ENCODE data around the gene LPAR1. TPM values are rescaled to one million over a fixed set of nuclear protein-coding genes. Genes with fewer than 3 reads are reported as not detected.

Gene LPAR1
- total RNA-seq, 1 experiment from 2014 or later, result 33.3 TPM

DNA sequence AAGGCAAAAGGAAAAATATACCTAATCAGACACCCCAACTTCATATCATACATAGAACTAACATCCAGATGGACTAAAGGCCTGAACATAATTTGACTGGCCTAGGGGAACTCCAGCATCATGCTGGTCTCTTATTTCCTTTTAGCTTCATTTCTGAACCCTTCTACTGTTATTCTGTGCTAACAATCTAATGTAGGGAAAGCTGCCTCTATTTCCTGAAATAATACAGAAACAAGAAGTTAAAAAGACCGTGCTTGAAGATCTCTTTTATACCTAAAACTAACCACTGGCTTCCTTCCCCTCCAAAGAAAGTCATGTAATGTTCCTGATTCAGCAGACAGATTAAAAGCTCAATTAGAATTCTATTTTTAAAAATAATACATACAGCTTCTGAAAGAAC is 36.7 kb downstream of the LPAR1 start:
- DNase-seq (ENCODE audit: low read depth), result no peak

DNA sequence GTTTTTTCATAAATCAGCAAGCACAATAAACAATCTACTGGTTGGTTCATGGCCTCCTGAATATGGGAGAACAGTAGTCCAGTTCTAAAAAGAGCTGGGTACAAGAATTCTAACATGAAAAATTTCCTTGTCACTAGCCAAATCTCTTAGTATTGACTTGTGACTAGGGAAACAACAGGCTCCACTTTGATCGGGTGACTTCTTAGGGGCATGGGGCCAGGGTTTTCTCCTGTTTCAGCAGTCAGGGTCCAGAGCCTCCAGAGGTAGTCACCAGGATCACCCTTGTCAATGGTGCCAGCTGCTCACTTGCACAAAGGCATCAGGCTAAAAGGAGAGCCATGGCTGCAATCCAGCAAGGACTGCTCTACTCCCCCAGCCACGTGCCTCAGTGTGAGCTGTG is 38.1 kb downstream of the LPAR1 start:
- no peak for DNase-seq (ENCODE audit: low read depth)

DNA sequence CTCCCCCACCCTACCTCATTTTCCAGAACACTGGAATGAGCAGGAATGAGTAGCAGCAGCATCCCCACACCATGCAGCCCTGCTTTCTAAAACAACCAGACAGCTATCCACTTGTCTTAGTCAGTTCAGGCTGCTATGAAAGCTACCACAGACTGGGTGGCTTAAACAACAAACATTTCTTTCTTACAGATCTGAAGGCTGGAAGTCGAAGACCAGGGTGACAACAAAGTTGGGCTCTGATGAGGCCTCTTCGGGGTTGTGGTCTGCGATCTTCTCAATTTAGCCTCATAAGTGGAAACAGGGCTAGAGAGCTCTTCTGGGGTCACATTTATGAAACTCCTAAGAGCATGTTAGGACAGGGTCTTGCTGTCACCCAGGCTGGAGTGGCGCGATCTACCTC is 38.9 kb downstream of the LPAR1 start:
- DNase-seq (ENCODE audit: low read depth), result no peak

DNA sequence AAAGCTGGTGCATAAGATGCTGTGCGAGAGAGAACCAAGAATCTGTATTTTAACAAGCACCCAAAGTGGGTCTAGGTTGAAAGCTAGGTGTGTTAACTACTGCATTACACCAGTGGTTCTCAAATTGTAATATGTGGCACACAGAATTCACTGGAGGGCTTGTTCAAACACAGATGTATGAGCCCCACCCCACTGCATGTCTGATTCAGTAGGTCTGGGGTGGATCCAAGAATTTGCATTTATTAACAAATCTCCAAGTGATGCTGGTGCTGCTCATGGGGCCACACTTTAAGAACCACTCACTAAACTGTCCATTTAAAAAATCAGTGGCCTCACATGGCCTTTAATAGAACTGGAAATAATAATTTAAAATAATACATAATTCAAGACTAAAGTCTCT is 40.4 kb downstream of the LPAR1 start:
- DNase-seq (ENCODE audit: low read depth), result no peak

DNA sequence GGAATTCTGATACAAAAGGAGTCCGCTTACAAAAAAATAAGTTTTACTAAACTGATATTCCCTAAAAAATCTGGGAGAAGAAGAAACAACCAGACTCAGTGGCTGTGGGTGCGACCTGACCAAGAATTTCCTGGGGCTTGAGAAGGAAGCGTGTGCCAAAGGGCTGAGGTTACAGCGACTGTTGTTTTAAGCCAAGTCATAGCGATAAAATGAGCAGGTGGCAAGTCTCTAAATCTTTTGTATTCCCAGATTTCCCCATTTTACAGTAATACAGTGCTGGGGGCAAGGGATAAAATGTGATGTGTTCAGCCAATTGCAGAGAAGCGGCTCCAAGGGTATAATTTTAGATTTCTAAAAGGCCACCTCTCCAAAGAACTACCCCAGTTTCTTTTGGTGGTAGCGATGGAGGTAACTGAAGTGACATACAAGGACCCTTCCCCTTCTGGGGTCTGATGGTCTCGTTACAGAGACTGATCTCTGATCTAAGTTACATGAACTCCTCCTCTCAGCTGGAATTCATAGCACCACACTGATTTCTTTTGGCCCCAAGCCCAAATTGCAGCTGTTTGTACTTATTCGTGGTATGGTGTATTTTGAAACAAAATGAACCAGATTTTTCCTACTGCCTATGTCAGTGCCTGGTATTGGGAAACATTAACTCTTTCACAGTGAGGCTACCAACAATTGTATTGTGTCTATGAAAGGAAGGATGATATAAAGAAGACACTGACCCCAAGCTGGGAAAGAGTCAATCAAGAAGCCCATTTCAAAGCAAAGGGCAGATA is 41.6 kb downstream of the LPAR1 start:
- DNase-seq (ENCODE audit: low read depth), result peak; percentile 31

DNA sequence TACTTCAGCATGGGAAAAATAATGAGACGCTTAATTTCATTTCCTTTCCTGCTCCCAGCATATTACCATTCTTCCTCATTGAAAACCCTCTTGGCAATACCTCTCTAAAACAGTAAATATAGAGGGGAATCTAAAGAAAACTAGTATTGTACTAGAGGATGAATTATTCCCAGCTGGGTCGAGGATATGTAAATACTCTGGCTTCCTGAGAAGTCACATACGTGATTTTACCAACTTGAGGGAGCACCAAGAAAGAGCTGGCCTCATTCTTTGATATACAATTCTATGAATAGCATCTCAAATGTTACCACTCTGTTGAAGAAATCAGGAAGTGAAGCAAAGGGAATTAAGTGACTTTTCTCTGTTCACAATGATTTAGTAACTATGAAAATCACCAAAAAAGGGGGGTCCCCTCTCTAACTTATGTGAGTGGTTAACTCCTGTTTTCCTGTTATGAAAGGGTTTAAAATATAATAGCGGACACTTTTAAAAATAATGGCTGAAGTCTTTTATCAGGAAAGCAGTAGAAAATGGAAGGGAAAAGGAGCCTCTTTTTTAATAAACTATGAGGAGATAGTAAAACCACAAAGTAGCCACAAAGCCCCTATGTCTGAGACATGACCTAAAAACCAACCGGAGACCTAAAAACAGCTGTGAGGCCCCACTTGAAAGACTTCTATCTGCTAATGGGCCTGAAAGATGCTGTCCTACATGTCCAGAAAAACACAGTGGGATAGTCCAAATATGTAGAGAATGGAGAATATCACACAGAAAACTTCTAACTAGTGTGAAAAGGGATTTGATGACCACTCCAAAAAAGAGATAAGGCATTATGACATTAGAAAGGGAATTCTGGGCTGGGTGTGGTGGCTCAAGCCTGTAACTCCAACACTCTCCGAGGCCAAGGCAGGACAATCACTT is 42.6 kb downstream of the LPAR1 start:
- DNase-seq (ENCODE audit: low read depth), result no peak

DNA sequence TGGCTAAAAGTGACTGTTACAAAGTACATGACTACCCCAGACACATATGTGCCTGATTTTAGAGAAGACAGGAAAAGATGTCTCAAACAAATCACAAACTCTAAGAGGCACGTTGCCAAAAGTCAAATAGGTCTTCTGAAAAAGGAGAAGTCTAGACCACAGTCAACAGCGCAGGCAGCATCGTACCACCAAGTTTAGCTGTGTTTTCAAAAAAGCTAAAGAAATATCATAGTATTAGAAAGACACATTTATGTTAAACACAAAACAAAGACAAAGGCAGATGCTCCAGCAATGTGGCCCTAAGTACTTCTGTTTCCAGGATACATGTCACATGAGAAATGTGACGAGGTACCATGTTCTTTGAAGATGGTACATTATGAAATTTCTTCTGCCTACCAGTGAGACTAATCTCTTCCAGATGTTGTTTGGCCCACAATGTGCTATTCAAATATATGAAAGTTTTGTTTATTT is 43.5 kb downstream of the LPAR1 start:
- DNase-seq (ENCODE audit: low read depth), result peak; percentile 22

DNA sequence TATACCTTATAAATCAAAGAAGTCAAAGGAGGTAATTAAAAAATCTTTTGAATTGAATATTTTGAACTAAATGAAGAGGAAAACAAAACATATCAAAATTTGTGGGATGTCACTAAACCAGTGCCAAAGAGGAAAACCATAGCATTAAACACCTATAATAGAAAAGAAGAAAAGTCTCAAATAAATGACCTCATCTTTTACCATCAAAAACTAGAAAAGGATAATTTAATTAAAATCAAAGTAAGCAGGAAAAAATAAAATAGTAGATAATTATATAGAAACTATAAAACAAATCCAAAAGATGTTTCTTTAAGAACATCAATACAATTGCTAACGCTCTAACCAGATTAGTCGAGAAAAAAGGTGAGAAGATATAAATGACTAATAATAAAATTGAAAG is 47.8 kb downstream of the LPAR1 start:
- DNase-seq (ENCODE audit: low read depth), result no peak

DNA sequence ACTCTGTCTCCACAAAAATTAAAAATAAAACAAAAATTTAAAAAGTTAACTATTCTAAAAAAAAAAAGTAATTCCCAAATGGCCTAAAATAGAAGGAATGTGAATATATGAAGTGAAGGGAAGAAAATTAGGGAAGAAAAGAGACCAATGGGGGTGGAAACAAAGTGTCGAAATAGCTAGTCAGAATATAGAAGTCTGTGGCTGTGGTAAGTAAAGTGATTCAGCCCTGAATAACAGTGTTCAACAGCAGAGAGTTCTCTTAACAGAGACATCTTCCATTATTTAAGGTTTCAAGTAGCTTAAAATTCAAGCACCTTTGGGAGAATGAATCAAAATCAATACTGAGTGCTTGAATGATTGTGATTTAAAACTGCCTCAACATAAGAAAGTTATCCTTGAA is 51.7 kb downstream of the LPAR1 start:
- no peak for DNase-seq (ENCODE audit: low read depth)

DNA sequence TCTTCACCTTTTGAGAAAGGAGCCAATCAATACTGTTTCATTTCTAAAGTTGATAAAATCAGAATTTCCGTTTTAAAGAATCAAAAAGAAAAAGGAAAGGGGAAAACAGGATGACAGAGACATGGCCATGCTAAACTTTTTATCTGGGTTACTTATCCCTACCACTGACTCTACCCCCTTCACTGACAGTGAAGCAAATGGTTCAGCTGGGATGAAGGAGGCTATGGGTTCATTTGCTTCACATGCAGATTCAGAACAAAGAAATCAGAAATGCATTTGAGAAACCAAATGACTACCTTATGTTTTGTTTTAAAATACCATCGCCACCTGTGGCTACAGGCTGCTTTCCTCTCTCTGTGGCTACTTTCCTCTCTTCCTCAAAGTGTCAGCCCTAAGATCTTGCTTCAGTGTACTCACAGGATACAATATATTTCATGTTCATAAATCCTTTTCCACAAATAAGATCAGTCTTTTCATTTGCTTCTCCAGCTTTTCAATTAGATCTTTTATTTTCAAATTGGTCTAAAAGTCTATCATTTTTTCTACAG is 53.3 kb downstream of the LPAR1 start:
- DNase-seq (ENCODE audit: low read depth), result no peak

DNA sequence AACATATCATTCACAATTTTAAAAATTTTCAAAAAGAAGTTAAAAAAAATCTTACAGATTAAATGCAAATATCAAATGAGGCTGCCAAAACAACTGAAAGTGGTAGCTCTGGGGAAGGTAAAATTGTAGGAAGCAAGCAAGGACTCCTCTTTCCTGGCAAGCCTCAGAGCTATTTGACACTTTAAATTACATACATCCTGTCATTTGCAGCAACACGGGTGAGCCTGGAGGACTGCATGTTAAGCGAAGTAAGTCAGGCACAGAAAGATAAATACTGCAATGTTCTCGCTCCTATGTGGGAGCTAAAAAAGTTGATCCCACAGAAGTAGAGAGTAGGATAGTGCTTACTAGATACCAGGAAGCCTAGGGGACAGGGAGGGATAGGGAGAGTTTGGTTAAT is 58.0 kb downstream of the LPAR1 start:
- no peak for DNase-seq (ENCODE audit: low read depth)

DNA sequence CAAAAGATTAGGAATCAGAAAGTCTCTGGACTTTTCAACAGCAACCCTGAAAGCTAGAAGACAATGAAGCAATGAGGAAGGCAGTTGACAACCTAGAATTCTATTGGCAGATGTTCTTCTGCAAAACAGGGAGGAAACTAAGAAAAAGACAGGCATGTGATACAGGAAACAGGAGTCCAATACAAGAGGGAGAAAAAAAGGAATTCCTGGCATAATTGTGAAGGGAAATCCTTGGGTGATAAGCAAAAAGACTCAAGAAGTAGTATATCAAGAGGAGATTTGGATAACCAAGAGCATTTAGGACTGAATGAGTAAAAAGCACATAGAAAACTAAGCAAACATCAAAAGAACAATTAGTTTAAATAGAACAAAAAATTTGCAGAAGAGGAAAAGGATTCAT is 58.6 kb downstream of the LPAR1 start:
- DNase-seq (ENCODE audit: low read depth), result no peak

DNA sequence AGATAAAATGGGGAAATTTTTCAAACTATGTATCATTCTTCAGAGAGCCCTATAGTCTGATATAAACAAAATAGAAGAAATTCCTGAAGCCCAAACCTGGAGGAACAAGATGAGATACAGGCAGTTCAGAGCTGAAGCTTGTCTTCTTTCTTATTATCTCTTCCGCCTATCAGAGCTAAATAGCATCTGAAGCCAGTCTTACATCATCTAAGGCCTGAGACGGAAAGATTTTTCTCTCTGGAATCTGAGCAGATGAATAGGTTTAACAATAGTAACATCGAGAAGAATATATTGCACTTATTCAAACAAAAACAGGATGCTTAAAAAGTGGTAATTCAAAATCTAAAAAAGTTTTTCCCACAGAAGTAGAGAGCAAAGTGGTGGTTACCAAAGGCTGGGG is 59.8 kb downstream of the LPAR1 start:
- DNase-seq (ENCODE audit: low read depth), result no peak

DNA sequence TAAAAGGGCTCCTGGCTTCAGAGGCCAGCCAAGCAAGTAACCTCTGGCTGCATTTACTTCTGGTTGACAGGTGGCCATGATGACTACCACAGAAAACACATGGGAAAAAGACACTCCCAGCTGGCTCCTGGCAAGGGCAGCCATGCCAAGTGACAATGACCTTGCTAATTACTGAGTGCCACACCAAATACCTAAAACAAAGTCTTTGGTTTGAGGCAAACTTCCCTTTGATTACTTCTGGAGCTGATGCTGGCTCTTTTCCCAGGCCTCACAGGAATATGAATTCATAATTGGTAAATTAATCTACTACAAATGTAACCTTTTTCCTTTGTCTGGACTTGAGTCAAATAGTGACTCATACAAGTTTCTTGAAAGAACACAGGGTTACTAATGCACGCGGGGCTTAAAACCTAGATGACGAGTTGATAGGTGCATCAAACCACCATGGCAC is 61.0 kb downstream of the LPAR1 start:
- DNase-seq (ENCODE audit: low read depth), result peak; percentile 91

DNA sequence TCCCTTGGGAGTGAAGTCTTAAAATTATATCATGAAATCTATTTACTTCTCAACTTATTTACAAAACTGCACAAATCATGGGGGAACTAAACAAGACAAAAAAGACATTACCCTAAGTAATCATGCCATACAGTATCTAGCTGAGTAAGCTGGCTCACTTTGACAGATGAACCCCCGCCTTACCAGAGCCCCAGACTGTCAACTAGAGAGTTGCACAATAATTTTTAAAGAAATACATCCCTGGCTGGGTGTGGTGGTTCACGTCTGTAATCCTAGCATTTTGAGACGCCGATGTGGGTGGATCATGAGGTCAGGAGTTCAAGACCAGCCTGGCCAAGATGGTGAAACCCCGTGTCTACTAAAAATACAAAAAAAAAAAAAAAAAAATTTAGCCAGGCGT is 62.3 kb downstream of the LPAR1 start:
- DNase-seq (ENCODE audit: low read depth), result no peak

DNA sequence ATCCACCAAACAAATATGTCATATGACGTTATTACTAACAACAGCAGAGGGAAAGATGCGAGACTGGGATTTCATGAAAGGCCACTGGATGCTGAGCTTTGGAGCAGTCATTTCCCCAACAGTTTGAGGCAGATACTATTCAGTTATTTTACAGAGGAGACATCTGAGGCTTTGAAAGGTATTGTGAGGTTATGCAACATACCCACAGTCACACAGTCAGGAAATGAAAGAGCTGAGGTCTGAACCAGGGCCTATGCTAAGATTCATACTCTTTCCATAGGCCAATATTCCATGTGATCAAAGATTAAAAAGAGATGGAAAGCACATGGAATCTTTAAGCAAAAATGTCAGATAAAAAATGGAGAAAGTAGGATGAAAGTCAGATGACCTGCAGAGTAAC is 63.0 kb downstream of the LPAR1 start:
- DNase-seq (ENCODE audit: low read depth), result no peak

DNA sequence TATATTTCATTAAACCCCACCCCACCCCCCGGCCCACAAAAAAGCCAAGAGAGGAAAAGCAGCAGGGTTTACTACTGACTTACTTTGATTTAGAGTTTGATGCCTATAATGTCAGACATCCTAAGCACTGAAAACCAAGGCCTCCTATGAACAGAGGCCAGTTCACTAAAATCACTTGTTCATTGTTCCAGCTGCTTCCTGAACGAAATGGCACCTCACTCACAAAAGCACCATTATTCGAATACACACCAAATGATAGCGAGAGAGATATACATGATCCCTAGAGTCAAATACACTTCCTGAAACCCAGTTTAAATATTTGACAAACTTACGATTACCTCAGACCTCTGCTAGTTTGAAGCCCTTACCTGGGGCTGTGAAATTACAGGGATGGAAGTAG is 66.6 kb downstream of the LPAR1 start:
- DNase-seq (ENCODE audit: low read depth), result no peak

DNA sequence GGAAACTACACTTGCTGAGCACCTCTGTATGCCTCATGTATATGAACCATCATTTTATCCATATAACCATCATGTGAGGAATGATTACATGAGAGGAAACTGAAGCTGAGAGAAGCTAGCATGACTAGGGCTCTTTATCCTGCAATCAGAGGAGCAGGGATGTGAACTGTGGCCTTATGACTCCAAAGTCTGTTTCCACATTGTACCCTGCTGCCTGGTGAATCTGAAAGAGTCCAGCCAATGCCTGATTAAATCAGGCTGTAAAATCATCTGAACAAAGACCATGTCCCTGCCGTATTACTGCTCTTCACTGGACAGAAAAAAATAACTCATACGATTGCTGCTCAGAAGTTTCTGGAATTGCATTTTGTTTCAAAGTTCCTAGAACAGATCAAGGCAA is 67.0 kb downstream of the LPAR1 start:
- DNase-seq (ENCODE audit: low read depth), result no peak

DNA sequence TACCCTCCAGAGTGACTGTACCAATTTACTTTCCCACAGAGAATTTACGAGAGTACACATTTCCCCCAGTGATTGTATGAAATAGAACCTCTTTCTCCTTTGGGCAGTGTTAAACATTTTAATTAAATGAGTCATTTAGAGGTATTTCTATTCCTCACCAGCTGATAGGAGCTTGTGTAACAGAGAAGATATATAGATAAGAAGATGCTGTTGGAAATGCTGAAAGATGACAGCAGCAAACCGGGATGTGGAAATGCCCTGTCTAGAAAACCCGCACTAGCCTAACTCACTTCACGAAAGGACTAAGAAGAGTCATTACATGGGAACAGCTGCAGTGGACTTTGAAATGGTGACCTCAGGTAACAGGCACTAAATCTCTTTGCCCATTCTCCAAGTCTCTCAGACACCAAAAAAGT is 68.3 kb downstream of the LPAR1 start:
- DNase-seq (ENCODE audit: low read depth), result peak; percentile 96

DNA sequence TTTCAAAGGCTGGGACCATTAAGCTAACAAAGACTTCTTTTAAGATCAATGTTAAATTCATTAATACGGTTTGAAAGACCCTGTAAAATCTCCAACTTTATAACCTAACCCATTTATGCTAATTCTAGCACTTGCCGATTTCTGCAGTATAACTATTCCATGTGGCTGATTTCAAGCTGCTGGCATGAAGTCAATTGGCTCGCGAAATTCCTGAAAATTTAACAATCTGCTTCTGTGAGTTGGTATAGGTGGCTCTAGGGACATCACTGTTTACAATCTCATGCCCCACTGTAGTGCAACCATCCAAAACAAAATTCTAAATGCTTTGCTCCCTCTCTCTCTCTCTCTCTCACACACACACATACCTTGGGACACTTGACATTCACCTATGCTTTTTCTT is 70.2 kb downstream of the LPAR1 start:
- no peak for DNase-seq (ENCODE audit: low read depth)

DNA sequence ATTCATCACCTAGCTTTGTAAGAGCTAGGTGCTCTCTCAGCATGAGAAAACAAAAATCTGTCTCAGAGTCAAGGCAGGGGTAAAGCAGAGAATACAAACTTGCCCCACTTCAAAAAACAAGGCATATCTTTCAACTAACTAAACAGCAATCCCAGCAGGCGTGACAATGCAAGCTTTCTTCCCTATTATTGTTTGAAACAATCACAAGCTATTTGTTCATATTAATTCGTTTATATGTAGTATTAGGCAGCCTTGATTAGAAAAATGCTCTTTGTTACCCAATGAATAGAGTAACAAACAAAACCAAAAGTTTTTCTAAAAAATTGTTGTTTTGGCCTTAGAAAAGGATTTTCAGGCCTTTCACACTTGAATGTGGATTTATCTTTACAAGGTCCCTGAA is 71.1 kb downstream of the LPAR1 start:
- no peak for DNase-seq (ENCODE audit: low read depth)

DNA sequence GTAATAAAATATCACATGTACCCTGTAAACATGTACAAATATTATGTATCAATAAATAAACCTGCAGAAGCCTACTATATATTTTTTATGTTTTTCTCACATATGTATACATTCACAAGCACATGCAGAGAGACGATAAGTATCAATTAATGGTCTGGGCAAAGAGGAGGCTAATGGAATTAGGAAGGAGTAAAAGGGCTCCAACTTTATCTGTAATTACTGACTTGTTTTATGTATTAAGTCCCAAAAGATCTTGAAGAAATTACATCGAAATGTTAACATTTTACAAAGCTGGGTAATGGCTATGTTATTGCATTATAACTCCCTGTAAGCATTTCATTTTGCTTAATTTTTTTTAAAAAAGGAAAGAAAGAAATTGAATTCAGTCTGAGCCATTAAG is 78.0 kb downstream of the LPAR1 start:
- no peak for DNase-seq (ENCODE audit: low read depth)

DNA sequence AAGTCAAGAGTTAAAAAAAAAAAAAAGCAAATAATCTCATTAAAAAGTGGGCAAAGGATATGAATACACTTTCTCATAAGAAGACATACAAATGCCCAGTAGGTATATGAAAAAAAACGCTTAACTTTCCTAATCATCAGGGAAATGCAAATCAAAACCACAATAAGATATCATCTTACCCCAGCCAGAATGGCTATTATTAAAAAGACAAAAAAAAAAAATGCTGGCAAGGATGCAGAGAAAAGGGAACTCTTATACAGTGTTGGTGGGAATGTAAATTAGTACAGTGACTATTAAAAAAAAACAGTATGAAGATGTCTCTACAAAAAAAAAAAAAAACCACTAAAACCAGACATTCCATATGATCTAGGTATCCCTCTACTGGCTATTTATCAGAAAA is 79.4 kb downstream of the LPAR1 start:
- peak; percentile 68 for DNase-seq (ENCODE audit: low read depth)
